IPS-15b (cell line): ENCODE data around the gene MS4A4A.

Source experiments
- H3K27me3 ChIP-seq: one replicate; pipeline ENCODE4 v1.6.1; 2013; ENCODE audit warnings: low read length; ENCODE audit not compliant: control insufficient read depth, insufficient read depth
- H3K36me3 ChIP-seq: one replicate; pipeline ENCODE4 v1.6.1; 2013; ENCODE audit warnings: low read length; ENCODE audit not compliant: control insufficient read depth, insufficient read depth
- H3K4me1 ChIP-seq: one replicate; pipeline ENCODE4 v1.6.1; 2013; ENCODE audit warnings: mild to moderate bottlenecking, low read length; ENCODE audit not compliant: control insufficient read depth, insufficient read depth
- H3K4me3 ChIP-seq: one replicate; pipeline ENCODE4 v1.5.1; 2013; ENCODE audit warnings: low read depth, low read length
- H3K9ac ChIP-seq: one replicate; pipeline ENCODE4 v1.6.1; 2013; ENCODE audit warnings: low read depth, mild to moderate bottlenecking, low read length
- H3K9me3 ChIP-seq: one replicate; pipeline ENCODE4 v1.6.1; 2013; ENCODE audit warnings: mild to moderate bottlenecking, low read length; ENCODE audit not compliant: control insufficient read depth, insufficient read depth

Gene MS4A4A

GRCh38 chr11:60305906-60306619, 25.6 kb downstream of the MS4A4A start:
- no peaks in the 10 kb centered on the region for H3K9me3 ChIP-seq
- H3K9ac ChIP-seq, result no peak overlapping the region
- H3K27me3 ChIP-seq, result no peaks in the 10 kb centered on the region
- no peaks in the 10 kb centered on the region for H3K36me3 ChIP-seq
- no peaks in the 10 kb centered on the region for H3K4me1 ChIP-seq
- no peak overlapping the region for H3K4me3 ChIP-seq

GRCh38 chr11:60307507-60308195, 27.2 kb downstream of the MS4A4A start:
- no peaks in the 10 kb centered on the region for H3K27me3 ChIP-seq
- no peaks in the 10 kb centered on the region for H3K36me3 ChIP-seq
- no peak overlapping the region for H3K4me3 ChIP-seq
- H3K4me1 ChIP-seq, result no peaks in the 10 kb centered on the region
- no peaks in the 10 kb centered on the region for H3K9me3 ChIP-seq
- no peak overlapping the region for H3K9ac ChIP-seq

- no peaks in the 10 kb centered on the region for H3K36me3 ChIP-seq
- H3K4me3 ChIP-seq, result no peak overlapping the region
- H3K9me3 ChIP-seq, result no peaks in the 10 kb centered on the region
- no peaks in the 10 kb centered on the region for H3K27me3 ChIP-seq
- no peak overlapping the region for H3K9ac ChIP-seq
- H3K4me1 ChIP-seq, result no peaks in the 10 kb centered on the region
These were observed 30.0 kb downstream of the MS4A4A start for GRCh38 chr11:60310407-60310998.

- H3K9me3 ChIP-seq, result no peaks in the 10 kb centered on the region
- no peak overlapping the region for H3K4me3 ChIP-seq
- H3K27me3 ChIP-seq, result no peaks in the 10 kb centered on the region
- H3K9ac ChIP-seq, result no peak overlapping the region
- H3K4me1 ChIP-seq, result no peaks in the 10 kb centered on the region
- H3K36me3 ChIP-seq, result no peaks in the 10 kb centered on the region
These were observed 34.3 kb downstream of the MS4A4A start for GRCh38 chr11:60314635-60315321.

GRCh38 chr11:60315871-60316270, 35.4 kb downstream of the MS4A4A start:
- Histone ChIP-seq H3K9ac (no peak overlapping the region), H3K27me3 (no peaks in the 10 kb centered on the region), H3K9me3 (no peaks in the 10 kb centered on the region)

GRCh38 chr11:60316317-60316716, 35.9 kb downstream of the MS4A4A start:
- H3K4me3 ChIP-seq, result no peak overlapping the region
- H3K9me3 ChIP-seq, result no peaks in the 10 kb centered on the region
- H3K36me3 ChIP-seq, result no peaks in the 10 kb centered on the region
- no peak overlapping the region for H3K9ac ChIP-seq
- H3K27me3 ChIP-seq, result no peaks in the 10 kb centered on the region
- no peaks in the 10 kb centered on the region for H3K4me1 ChIP-seq

More at GRCh38 chr11:60315871-60316270, 35.4 kb downstream of the MS4A4A start:
- Histone ChIP-seq H3K36me3 (no peaks in the 10 kb centered on the region), H3K4me3 (no peak overlapping the region), H3K4me1 (no peaks in the 10 kb centered on the region)

GRCh38 chr11:60318726-60319125, 38.3 kb downstream of the MS4A4A start:
- no peaks in the 10 kb centered on the region for H3K36me3 ChIP-seq
- H3K4me3 ChIP-seq, result no peak overlapping the region
- no peaks in the 10 kb centered on the region for H3K27me3 ChIP-seq
- H3K9me3 ChIP-seq, result no peaks in the 10 kb centered on the region
- H3K9ac ChIP-seq, result no peak overlapping the region
- no peaks in the 10 kb centered on the region for H3K4me1 ChIP-seq

GRCh38 chr11:60321051-60321450, 40.6 kb downstream of the MS4A4A start:
- Histone ChIP-seq H3K9me3 (no peaks in the 10 kb centered on the region), H3K9ac (no peak overlapping the region), H3K27me3 (no peaks in the 10 kb centered on the region), H3K4me1 (no peaks in the 10 kb centered on the region), H3K36me3 (no peaks in the 10 kb centered on the region), H3K4me3 (no peak overlapping the region)

GRCh38 chr11:60326955-60327354, 46.5 kb downstream of the MS4A4A start, which contains the start of gene MS4A6E:
Gene MS4A6E (plus strand): TSS chr11:60327255. CDS start chr11:60334896, 7,641 bp downstream.
- no peaks in the 10 kb centered on the region for H3K4me1 ChIP-seq
- H3K9ac ChIP-seq, result no peak within 1 kb of the TSS
- H3K4me3 ChIP-seq, result no peak within 1 kb of the TSS
- H3K9me3 ChIP-seq, result no peaks in the 10 kb centered on the region
- H3K27me3 ChIP-seq, result no peaks in the 10 kb centered on the region
- H3K36me3 ChIP-seq, result no peaks in the 10 kb centered on the region

- no peak overlapping the region for H3K4me3 ChIP-seq
- no peaks in the 10 kb centered on the region for H3K27me3 ChIP-seq
These were observed 48.0 kb downstream of the MS4A4A start for GRCh38 chr11:60328460-60328859.

GRCh38 chr11:60332846-60333245, 52.4 kb downstream of the MS4A4A start:
- Histone ChIP-seq H3K27me3 (no peaks in the 10 kb centered on the region), H3K4me3 (no peak overlapping the region), H3K9ac (no peak overlapping the region), H3K36me3 (no peaks in the 10 kb centered on the region), H3K4me1 (no peaks in the 10 kb centered on the region), H3K9me3 (no peaks in the 10 kb centered on the region)

More at GRCh38 chr11:60328460-60328859, 48.0 kb downstream of the MS4A4A start:
- Histone ChIP-seq H3K9ac (no peak overlapping the region), H3K36me3 (no peaks in the 10 kb centered on the region), H3K4me1 (no peaks in the 10 kb centered on the region), H3K9me3 (no peaks in the 10 kb centered on the region)
